ENCODE measurements around the gene PLSCR3. TPM values are rescaled to one million over a fixed set of nuclear protein-coding genes. Genes with fewer than 3 reads are reported as not detected.

Gene PLSCR3
- total RNA-seq, 2 experiments from 2014 or later = 15.3 to 23.1 TPM

- H3K36me3 ChIP-seq (ENCODE audit: insufficient read depth, low read length) = no peaks in the 10 kb centered on the region
- no peaks in the 10 kb centered on the region for H3K9me2 ChIP-seq (ENCODE audit: insufficient read depth, low read length)
- H4K20me1 ChIP-seq (ENCODE audit: insufficient read depth, low read length) = no peaks in the 10 kb centered on the region
- peak overlapping the region; percentile 99 for H3K4me2 ChIP-seq (ENCODE audit: low read length)
- intact Hi-C loops (cut with micrococcal nuclease; ENCODE audit: unreplicated experiment) = loop anchor here (1.0 to 5.0 kb wide), 4 partner anchors 155 to 399 kb away; partner anchors contain the start of genes ELP5, SLC16A13, SLC2A4 and WRAP53
- peaks cover 39% of the 10 kb centered on the region for H3K4me1 ChIP-seq (ENCODE audit: insufficient read depth, low read length, poor library complexity, severe bottlenecking)
- TF ChIP-seq EZH2phosphoT487 (IDR thresholded peaks at IDR 0.05; ENCODE audit: borderline replicate concordance, low read depth, low read length) = no peak
- peak; percentile 78 for TF ChIP-seq CTCF (conservative IDR thresholded peaks at IDR 0.05; ENCODE audit: low read length)
- BruUV-seq (replicated peaks) = TSS peak; percentile 84
- peak overlapping the region; percentile 76 for H3K4me3 ChIP-seq (ENCODE audit: low read depth, low read length, poor library complexity, severe bottlenecking)
- ChIA-PET POLR2A (interaction anchor here (0.5 to 2.5 kb wide), 8 partner anchors 8 to 125 kb away, joined by 3 to 8 read pairs (median 4); partner anchors contain the start of genes ACAP1 and TMEM256), CTCF (ENCODE audit: unreplicated experiment) (interaction anchor here (1.0 to 1.9 kb wide), 8 partner anchors 19 to 125 kb away, joined by 3 to 18 read pairs (median 4); partner anchors contain the start of genes TMEM256 and TMEM95)
- DNase-seq (ENCODE audit: low spot score) = peak; percentile 83
- H3K9me3 ChIP-seq (ENCODE audit: low read length) = no peaks in the 10 kb centered on the region
- H3K27ac ChIP-seq (ENCODE audit: low read depth, low read length, poor library complexity, severe bottlenecking) = peak overlapping the region; percentile 77
- peak overlapping the region; percentile 61; the same call in 1 of the 2 replicates for H2AFZ ChIP-seq (ENCODE audit: low read length)
- H3K79me2 ChIP-seq (ENCODE audit: insufficient read depth, low read depth, low read length) = peaks cover 4% of the 10 kb centered on the region; the same call in 1 of the 2 replicates
Observed at GRCh38 chr17:7435676-7436555, 41.6 kb upstream of the PLSCR3 start.

GRCh38 chr17:7432296-7432695, 38.0 kb upstream of the PLSCR3 start:
- TF ChIP-seq CTCF (conservative IDR thresholded peaks at IDR 0.05; ENCODE audit: low read length) (no peak), EZH2phosphoT487 (IDR thresholded peaks at IDR 0.05; ENCODE audit: borderline replicate concordance, low read depth, low read length) (no peak)
- H3K4me3 ChIP-seq (ENCODE audit: low read depth, low read length, poor library complexity, severe bottlenecking) = no peak overlapping the region
- BruUV-seq (replicated peaks) = no TSS peak
- H3K27ac ChIP-seq (ENCODE audit: low read depth, low read length, poor library complexity, severe bottlenecking) = no peak overlapping the region
- H4K20me1 ChIP-seq (ENCODE audit: insufficient read depth, low read length) = no peaks in the 10 kb centered on the region
- POLR2A ChIA-PET = interaction anchor here (1.5 kb wide), 1 partner anchor 76 kb away, joined by 4 read pairs; no protein-coding TSS in a partner anchor
- H3K36me3 ChIP-seq (ENCODE audit: insufficient read depth, low read length) = no peaks in the 10 kb centered on the region
- peaks cover 4% of the 10 kb centered on the region; the same call in 1 of the 2 replicates for H3K79me2 ChIP-seq (ENCODE audit: insufficient read depth, low read depth, low read length)
- H2AFZ ChIP-seq (ENCODE audit: low read length) = no peak overlapping the region
- H3K4me2 ChIP-seq (ENCODE audit: low read length) = no peak overlapping the region
- CTCF ChIA-PET (ENCODE audit: unreplicated experiment) = no interaction called here
- DNase-seq (ENCODE audit: low spot score) = no peak
- H3K9me2 ChIP-seq (ENCODE audit: insufficient read depth, low read length) = no peaks in the 10 kb centered on the region
- no peaks in the 10 kb centered on the region for H3K9me3 ChIP-seq (ENCODE audit: low read length)
- intact Hi-C loops (cut with micrococcal nuclease; ENCODE audit: unreplicated experiment) = no loop called here
- H3K4me1 ChIP-seq (ENCODE audit: insufficient read depth, low read length, poor library complexity, severe bottlenecking) = peaks cover 9% of the 10 kb centered on the region

Data from OCI-LY7 (cell line).